Measurements from ENCODE around the gene EBF3.

The EBF3 gene

DNA sequence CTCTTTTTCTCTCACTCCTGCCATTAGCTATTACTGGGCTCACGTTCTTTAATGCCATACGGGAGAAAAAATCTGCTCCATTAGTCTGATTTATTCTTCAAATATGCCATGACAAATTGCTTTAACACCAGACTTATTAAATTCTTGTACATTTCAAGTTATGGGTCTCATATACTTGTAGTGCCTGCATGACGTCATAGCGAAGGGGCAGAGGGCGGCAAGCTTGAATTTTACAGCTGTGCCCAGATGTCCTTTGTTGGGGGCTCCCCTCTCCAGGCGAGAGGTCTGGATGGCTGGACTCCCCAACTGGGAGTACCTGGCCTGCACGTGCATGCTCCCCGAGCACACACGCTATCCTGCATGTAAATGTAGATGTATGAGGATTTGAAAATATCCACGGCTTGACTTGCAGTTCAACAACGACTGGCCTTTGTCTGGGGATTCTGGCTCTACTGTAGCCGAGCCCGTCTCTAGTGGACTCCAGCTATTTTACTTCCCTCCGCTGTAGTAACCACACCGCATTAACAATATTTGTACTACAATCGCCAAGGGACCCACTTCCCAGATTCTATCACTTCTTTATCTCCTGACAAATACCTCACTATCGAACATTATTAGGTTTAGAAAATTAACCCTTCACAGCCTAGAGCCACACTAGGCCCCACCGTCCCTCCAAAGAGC is 79.5 kb downstream of the EBF3 start:
- TF ChIP-seq POLR2AphosphoS5 (IDR thresholded peaks at IDR 0.05; ENCODE audit: low read depth, low read length) (no peak), FOXP2 (optimal IDR thresholded peaks at IDR 0.05; ENCODE audit: borderline replicate concordance, extremely low read depth, extremely low read length, insufficient read depth) (no peak), TAF1 (IDR thresholded peaks at IDR 0.05; ENCODE audit: borderline replicate concordance, insufficient read depth, low read length) (no peak), SIN3A (IDR thresholded peaks at IDR 0.05; ENCODE audit: borderline replicate concordance, insufficient read depth, low read length) (no peak)
- TF ChIP-seq, protein P1, sequence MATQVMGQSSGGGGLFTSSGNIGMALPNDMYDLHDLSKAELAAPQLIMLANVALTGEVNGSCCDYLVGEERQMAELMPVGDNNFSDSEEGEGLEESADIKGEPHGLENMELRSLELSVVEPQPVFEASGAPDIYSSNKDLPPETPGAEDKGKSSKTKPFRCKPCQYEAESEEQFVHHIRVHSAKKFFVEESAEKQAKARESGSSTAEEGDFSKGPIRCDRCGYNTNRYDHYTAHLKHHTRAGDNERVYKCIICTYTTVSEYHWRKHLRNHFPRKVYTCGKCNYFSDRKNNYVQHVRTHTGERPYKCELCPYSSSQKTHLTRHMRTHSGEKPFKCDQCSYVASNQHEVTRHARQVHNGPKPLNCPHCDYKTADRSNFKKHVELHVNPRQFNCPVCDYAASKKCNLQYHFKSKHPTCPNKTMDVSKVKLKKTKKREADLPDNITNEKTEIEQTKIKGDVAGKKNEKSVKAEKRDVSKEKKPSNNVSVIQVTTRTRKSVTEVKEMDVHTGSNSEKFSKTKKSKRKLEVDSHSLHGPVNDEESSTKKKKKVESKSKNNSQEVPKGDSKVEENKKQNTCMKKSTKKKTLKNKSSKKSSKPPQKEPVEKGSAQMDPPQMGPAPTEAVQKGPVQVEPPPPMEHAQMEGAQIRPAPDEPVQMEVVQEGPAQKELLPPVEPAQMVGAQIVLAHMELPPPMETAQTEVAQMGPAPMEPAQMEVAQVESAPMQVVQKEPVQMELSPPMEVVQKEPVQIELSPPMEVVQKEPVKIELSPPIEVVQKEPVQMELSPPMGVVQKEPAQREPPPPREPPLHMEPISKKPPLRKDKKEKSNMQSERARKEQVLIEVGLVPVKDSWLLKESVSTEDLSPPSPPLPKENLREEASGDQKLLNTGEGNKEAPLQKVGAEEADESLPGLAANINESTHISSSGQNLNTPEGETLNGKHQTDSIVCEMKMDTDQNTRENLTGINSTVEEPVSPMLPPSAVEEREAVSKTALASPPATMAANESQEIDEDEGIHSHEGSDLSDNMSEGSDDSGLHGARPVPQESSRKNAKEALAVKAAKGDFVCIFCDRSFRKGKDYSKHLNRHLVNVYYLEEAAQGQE (IDR thresholded peaks at IDR 0.05; ENCODE audit: insufficient read depth in 1 of 2, low read depth in 2 of 2, low read length in 2 of 2) = no peak

- TF ChIP-seq SIN3A (IDR thresholded peaks at IDR 0.05; ENCODE audit: borderline replicate concordance, insufficient read depth, low read length) = no peak
- TF ChIP-seq FOXP2 (optimal IDR thresholded peaks at IDR 0.05; ENCODE audit: borderline replicate concordance, extremely low read depth, extremely low read length, insufficient read depth) = no peak
- TF ChIP-seq TAF1 (IDR thresholded peaks at IDR 0.05; ENCODE audit: borderline replicate concordance, insufficient read depth, low read length) = no peak
- TF ChIP-seq, protein P1 (IDR thresholded peaks at IDR 0.05; ENCODE audit: insufficient read depth in 1 of 2, low read depth in 2 of 2, low read length in 2 of 2) = no peak
- no peak for TF ChIP-seq POLR2AphosphoS5 (IDR thresholded peaks at IDR 0.05; ENCODE audit: low read depth, low read length)
Observed at GRCh38 chr10:129883626-129884397, 80.3 kb downstream of the EBF3 start.

- no peak for TF ChIP-seq SIN3A (IDR thresholded peaks at IDR 0.05; ENCODE audit: borderline replicate concordance, insufficient read depth, low read length)
- no peak for TF ChIP-seq FOXP2 (optimal IDR thresholded peaks at IDR 0.05; ENCODE audit: borderline replicate concordance, extremely low read depth, extremely low read length, insufficient read depth)
- TF ChIP-seq POLR2AphosphoS5 (IDR thresholded peaks at IDR 0.05; ENCODE audit: low read depth, low read length) = no peak
- TF ChIP-seq, protein P1 (IDR thresholded peaks at IDR 0.05; ENCODE audit: insufficient read depth in 1 of 2, low read depth in 2 of 2, low read length in 2 of 2) = no peak
- no peak for TF ChIP-seq TAF1 (IDR thresholded peaks at IDR 0.05; ENCODE audit: borderline replicate concordance, insufficient read depth, low read length)
Observed at GRCh38 chr10:129883029-129883428, 81.0 kb downstream of the EBF3 start.

DNA sequence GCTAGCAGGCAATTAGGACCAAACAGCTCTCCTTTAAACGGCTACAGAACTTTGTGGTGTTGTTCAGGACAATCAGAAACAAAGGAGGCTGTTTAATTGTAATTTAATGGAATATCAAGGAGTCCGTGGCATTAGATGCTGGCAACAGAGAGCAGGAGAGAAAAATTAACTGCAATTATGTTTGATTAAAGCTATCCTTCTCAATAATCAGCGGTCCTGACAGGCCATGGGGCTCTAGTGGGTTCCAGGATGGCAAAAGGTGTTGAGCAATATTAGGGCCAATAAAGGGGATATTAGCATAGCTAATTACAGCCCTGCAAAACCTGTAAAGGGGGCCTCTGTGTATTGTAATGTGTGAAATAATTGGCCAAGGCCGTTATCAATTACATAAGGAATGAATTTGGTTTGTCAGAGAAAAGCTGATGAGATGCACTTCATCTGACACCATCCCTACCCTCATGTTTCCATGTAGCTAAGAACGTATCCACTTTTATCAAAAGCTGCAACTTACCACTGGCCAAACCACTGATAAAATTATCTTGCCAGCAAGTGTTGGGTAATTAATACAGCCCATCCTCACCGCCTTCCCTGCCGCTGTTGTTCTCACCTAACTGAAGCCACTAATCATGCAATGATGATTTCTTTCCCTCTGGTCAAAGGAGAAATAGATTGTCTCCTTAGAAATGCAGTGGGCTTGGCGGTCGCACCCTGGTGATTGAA is 81.6 kb downstream of the EBF3 start:
- TF ChIP-seq, protein P1 (IDR thresholded peaks at IDR 0.05; ENCODE audit: insufficient read depth in 1 of 2, low read depth in 2 of 2, low read length in 2 of 2) = no peak
- no peak for TF ChIP-seq TAF1 (IDR thresholded peaks at IDR 0.05; ENCODE audit: borderline replicate concordance, insufficient read depth, low read length)
- TF ChIP-seq SIN3A (IDR thresholded peaks at IDR 0.05; ENCODE audit: borderline replicate concordance, insufficient read depth, low read length) = no peak
- no peak for TF ChIP-seq POLR2AphosphoS5 (IDR thresholded peaks at IDR 0.05; ENCODE audit: low read depth, low read length)
- TF ChIP-seq FOXP2 (optimal IDR thresholded peaks at IDR 0.05; ENCODE audit: borderline replicate concordance, extremely low read depth, extremely low read length, insufficient read depth) = no peak

Measured in PFSK-1 (cell line).